ENCODE data around the gene SYNPO2.

SYNPO2 gene

GRCh38 chr4:118927974-118928373, 39.3 kb downstream of the SYNPO2 start:
- no peak overlapping the region for H3K27ac ChIP-seq (ENCODE audit: low read depth, low read length)
- H3K4me3 ChIP-seq (ENCODE audit: low read depth in 1 of 2, low read length in 2 of 2) = no peak overlapping the region
- H3K27me3 ChIP-seq (ENCODE audit: control insufficient read depth in 1 of 2, insufficient read depth in 2 of 2, low read length in 2 of 2) = no peaks in the 10 kb centered on the region
- H3K36me3 ChIP-seq (ENCODE audit: control insufficient read depth in 1 of 2, insufficient read depth in 2 of 2, low read length in 2 of 2) = no peaks in the 10 kb centered on the region
- no peak overlapping the region for H3K9ac ChIP-seq (ENCODE audit: low read depth in 1 of 2, low read length in 2 of 2)
- no peaks in the 10 kb centered on the region for H3K9me3 ChIP-seq (ENCODE audit: control insufficient read depth in 1 of 2, low read length in 2 of 2)
- H3K4me1 ChIP-seq (ENCODE audit: control insufficient read depth in 1 of 2, insufficient read depth in 2 of 2, low read length in 2 of 2) = peaks cover 0 to 9% of the 10 kb centered on the region in 2 donors

GRCh38 chr4:118930255-118930654, 41.6 kb downstream of the SYNPO2 start:
- Histone ChIP-seq H3K9ac (ENCODE audit: low read depth in 1 of 2, low read length in 2 of 2) (no peak overlapping the region), H3K4me1 (ENCODE audit: control insufficient read depth in 1 of 2, insufficient read depth in 2 of 2, low read length in 2 of 2) (peaks cover 0 to 9% of the 10 kb centered on the region in 2 donors), H3K36me3 (ENCODE audit: control insufficient read depth in 1 of 2, insufficient read depth in 2 of 2, low read length in 2 of 2) (no peaks in the 10 kb centered on the region), H3K4me3 (ENCODE audit: low read depth in 1 of 2, low read length in 2 of 2) (no peak overlapping the region), H3K27me3 (ENCODE audit: control insufficient read depth in 1 of 2, insufficient read depth in 2 of 2, low read length in 2 of 2) (no peaks in the 10 kb centered on the region), H3K9me3 (ENCODE audit: control insufficient read depth in 1 of 2, low read length in 2 of 2) (no peaks in the 10 kb centered on the region), H3K27ac (ENCODE audit: low read depth, low read length) (no peak overlapping the region)

GRCh38 chr4:118931786-118932185, 43.1 kb downstream of the SYNPO2 start:
- Histone ChIP-seq H3K4me1 (ENCODE audit: control insufficient read depth in 1 of 2, insufficient read depth in 2 of 2, low read length in 2 of 2) (peaks cover 0 to 3% of the 10 kb centered on the region in 2 donors), H3K9me3 (ENCODE audit: control insufficient read depth in 1 of 2, low read length in 2 of 2) (no peaks in the 10 kb centered on the region), H3K4me3 (ENCODE audit: low read depth in 1 of 2, low read length in 2 of 2) (no peak overlapping the region), H3K27ac (ENCODE audit: low read depth, low read length) (no peak overlapping the region), H3K27me3 (ENCODE audit: control insufficient read depth in 1 of 2, insufficient read depth in 2 of 2, low read length in 2 of 2) (no peaks in the 10 kb centered on the region), H3K36me3 (ENCODE audit: control insufficient read depth in 1 of 2, insufficient read depth in 2 of 2, low read length in 2 of 2) (no peaks in the 10 kb centered on the region), H3K9ac (ENCODE audit: low read depth in 1 of 2, low read length in 2 of 2) (no peak overlapping the region)

- no peak overlapping the region for H3K9ac ChIP-seq (ENCODE audit: low read depth in 1 of 2, low read length in 2 of 2)
- H3K27ac ChIP-seq (ENCODE audit: low read depth, low read length) = no peak overlapping the region
Measured at GRCh38 chr4:118935819-118936218, 47.2 kb downstream of the SYNPO2 start.

GRCh38 chr4:118936406-118936805, 47.8 kb downstream of the SYNPO2 start:
- Histone ChIP-seq H3K4me1 (ENCODE audit: control insufficient read depth in 1 of 2, insufficient read depth in 2 of 2, low read length in 2 of 2) (no peaks in the 10 kb centered on the region), H3K4me3 (ENCODE audit: low read depth in 1 of 2, low read length in 2 of 2) (no peak overlapping the region), H3K27me3 (ENCODE audit: control insufficient read depth in 1 of 2, insufficient read depth in 2 of 2, low read length in 2 of 2) (no peaks in the 10 kb centered on the region), H3K9ac (ENCODE audit: low read depth in 1 of 2, low read length in 2 of 2) (no peak overlapping the region), H3K36me3 (ENCODE audit: control insufficient read depth in 1 of 2, insufficient read depth in 2 of 2, low read length in 2 of 2) (no peaks in the 10 kb centered on the region), H3K9me3 (ENCODE audit: control insufficient read depth in 1 of 2, low read length in 2 of 2) (no peaks in the 10 kb centered on the region), H3K27ac (ENCODE audit: low read depth, low read length) (no peak overlapping the region)

More at GRCh38 chr4:118935819-118936218, 47.2 kb downstream of the SYNPO2 start:
- H3K4me1 ChIP-seq (ENCODE audit: control insufficient read depth in 1 of 2, insufficient read depth in 2 of 2, low read length in 2 of 2) = no peaks in the 10 kb centered on the region
- no peak overlapping the region for H3K4me3 ChIP-seq (ENCODE audit: low read depth in 1 of 2, low read length in 2 of 2)
- no peaks in the 10 kb centered on the region for H3K9me3 ChIP-seq (ENCODE audit: control insufficient read depth in 1 of 2, low read length in 2 of 2)
- H3K27me3 ChIP-seq (ENCODE audit: control insufficient read depth in 1 of 2, insufficient read depth in 2 of 2, low read length in 2 of 2) = no peaks in the 10 kb centered on the region
- no peaks in the 10 kb centered on the region for H3K36me3 ChIP-seq (ENCODE audit: control insufficient read depth in 1 of 2, insufficient read depth in 2 of 2, low read length in 2 of 2)

GRCh38 chr4:118939169-118939783, 50.6 kb downstream of the SYNPO2 start:
- Histone ChIP-seq H3K9ac (ENCODE audit: low read depth in 1 of 2, low read length in 2 of 2) (no peak overlapping the region), H3K36me3 (ENCODE audit: control insufficient read depth in 1 of 2, insufficient read depth in 2 of 2, low read length in 2 of 2) (no peaks in the 10 kb centered on the region), H3K27ac (ENCODE audit: low read depth, low read length) (no peak overlapping the region), H3K4me3 (ENCODE audit: low read depth in 1 of 2, low read length in 2 of 2) (no peak overlapping the region), H3K9me3 (ENCODE audit: control insufficient read depth in 1 of 2, low read length in 2 of 2) (no peaks in the 10 kb centered on the region), H3K27me3 (ENCODE audit: control insufficient read depth in 1 of 2, insufficient read depth in 2 of 2, low read length in 2 of 2) (no peaks in the 10 kb centered on the region), H3K4me1 (ENCODE audit: control insufficient read depth in 1 of 2, insufficient read depth in 2 of 2, low read length in 2 of 2) (no peaks in the 10 kb centered on the region)

GRCh38 chr4:118941149-118941548, 52.5 kb downstream of the SYNPO2 start:
- Histone ChIP-seq H3K27me3 (ENCODE audit: control insufficient read depth in 1 of 2, insufficient read depth in 2 of 2, low read length in 2 of 2) (no peaks in the 10 kb centered on the region), H3K36me3 (ENCODE audit: control insufficient read depth in 1 of 2, insufficient read depth in 2 of 2, low read length in 2 of 2) (no peaks in the 10 kb centered on the region), H3K27ac (ENCODE audit: low read depth, low read length) (no peak overlapping the region), H3K9ac (ENCODE audit: low read depth in 1 of 2, low read length in 2 of 2) (no peak overlapping the region), H3K9me3 (ENCODE audit: control insufficient read depth in 1 of 2, low read length in 2 of 2) (no peaks in the 10 kb centered on the region), H3K4me3 (ENCODE audit: low read depth in 1 of 2, low read length in 2 of 2) (no peak overlapping the region), H3K4me1 (ENCODE audit: control insufficient read depth in 1 of 2, insufficient read depth in 2 of 2, low read length in 2 of 2) (no peaks in the 10 kb centered on the region)

- Histone ChIP-seq H3K9ac (ENCODE audit: low read depth in 1 of 2, low read length in 2 of 2) (no peak overlapping the region), H3K4me3 (ENCODE audit: low read depth in 1 of 2, low read length in 2 of 2) (no peak overlapping the region), H3K27ac (ENCODE audit: low read depth, low read length) (peak overlapping the region; percentile 3)
Measured at GRCh38 chr4:118941799-118942198, 53.1 kb downstream of the SYNPO2 start.

GRCh38 chr4:118942465-118942864, 53.8 kb downstream of the SYNPO2 start:
- Histone ChIP-seq H3K27ac (ENCODE audit: low read depth, low read length) (no peak overlapping the region), H3K36me3 (ENCODE audit: control insufficient read depth in 1 of 2, insufficient read depth in 2 of 2, low read length in 2 of 2) (no peaks in the 10 kb centered on the region), H3K27me3 (ENCODE audit: control insufficient read depth in 1 of 2, insufficient read depth in 2 of 2, low read length in 2 of 2) (no peaks in the 10 kb centered on the region), H3K9me3 (ENCODE audit: control insufficient read depth in 1 of 2, low read length in 2 of 2) (no peaks in the 10 kb centered on the region), H3K9ac (ENCODE audit: low read depth in 1 of 2, low read length in 2 of 2) (no peak overlapping the region), H3K4me1 (ENCODE audit: control insufficient read depth in 1 of 2, insufficient read depth in 2 of 2, low read length in 2 of 2) (peaks cover 0 to 10% of the 10 kb centered on the region in 2 donors), H3K4me3 (ENCODE audit: low read depth in 1 of 2, low read length in 2 of 2) (no peak overlapping the region)

More at GRCh38 chr4:118941799-118942198, 53.1 kb downstream of the SYNPO2 start:
- H3K4me1 ChIP-seq (ENCODE audit: control insufficient read depth in 1 of 2, insufficient read depth in 2 of 2, low read length in 2 of 2) = peaks cover 0 to 3% of the 10 kb centered on the region in 2 donors
- H3K27me3 ChIP-seq (ENCODE audit: control insufficient read depth in 1 of 2, insufficient read depth in 2 of 2, low read length in 2 of 2) = no peaks in the 10 kb centered on the region
- no peaks in the 10 kb centered on the region for H3K36me3 ChIP-seq (ENCODE audit: control insufficient read depth in 1 of 2, insufficient read depth in 2 of 2, low read length in 2 of 2)
- no peaks in the 10 kb centered on the region for H3K9me3 ChIP-seq (ENCODE audit: control insufficient read depth in 1 of 2, low read length in 2 of 2)

- H3K27me3 ChIP-seq (ENCODE audit: control insufficient read depth in 1 of 2, insufficient read depth in 2 of 2, low read length in 2 of 2) = no peaks in the 10 kb centered on the region
- no peaks in the 10 kb centered on the region for H3K36me3 ChIP-seq (ENCODE audit: control insufficient read depth in 1 of 2, insufficient read depth in 2 of 2, low read length in 2 of 2)
- no peak overlapping the region for H3K9ac ChIP-seq (ENCODE audit: low read depth in 1 of 2, low read length in 2 of 2)
- H3K9me3 ChIP-seq (ENCODE audit: control insufficient read depth in 1 of 2, low read length in 2 of 2) = no peaks in the 10 kb centered on the region
- no peak overlapping the region for H3K27ac ChIP-seq (ENCODE audit: low read depth, low read length)
- H3K4me1 ChIP-seq (ENCODE audit: control insufficient read depth in 1 of 2, insufficient read depth in 2 of 2, low read length in 2 of 2) = peaks cover 0 to 10% of the 10 kb centered on the region in 2 donors
- H3K4me3 ChIP-seq (ENCODE audit: low read depth in 1 of 2, low read length in 2 of 2) = no peak overlapping the region
Measured at GRCh38 chr4:118947095-118947494, 58.4 kb downstream of the SYNPO2 start.

Data from duodenal mucosa (tissue), 2 donors.